OCI-LY7 (cell line): ENCODE data around the gene WDR48. TPM values are rescaled to one million over a fixed set of nuclear protein-coding genes. Genes with fewer than 3 reads are reported as not detected.

Source experiments
- BruUV-seq: library from RNA; stranded (reverse); fragments of 400-500 nt; replicated peaks from 2 replicates; lab custom pipeline; 2021; lab: Mats Ljungman, UMichigan
- CTCF ChIA-PET: fragments of 300-600 bp; sonication (Branson Sonifier 250); formaldehyde crosslinking; loops from one replicate; lab custom pipeline; 2022; ENCODE audit warnings: antibody characterized with exemption; ENCODE audit not compliant: unreplicated experiment; lab: Charles Lee
- POLR2A ChIA-PET: fragments of 300-600 bp; sonication (Branson Sonifier 250); formaldehyde crosslinking; loops from one replicate; lab custom pipeline; 2022; ENCODE audit warnings: antibody characterized with exemption; lab: Charles Lee
- DNase-seq: peaks from one replicate; pipeline ENCODE4 v3.0.0-alpha.2; 2015; ENCODE audit warnings: low spot score
- H2AFZ ChIP-seq: fragments of 200-600 bp; sonication (generic), shearing (Covaris generic); 2 replicates; pipeline ENCODE4 v1.6.1; 2014; ENCODE audit warnings: mild to moderate bottlenecking, antibody characterized with exemption, low read length, moderate library complexity
- H3K27ac ChIP-seq: fragments of 200-600 bp; sonication (generic); 2 replicates; pipeline ENCODE4 v1.5.1; 2014; ENCODE audit warnings: mixed run types, low read depth, mild to moderate bottlenecking, moderate library complexity, low read length, inconsistent platforms; ENCODE audit not compliant: poor library complexity, severe bottlenecking
- H3K36me3 ChIP-seq: fragments of 200-600 bp; sonication (generic); 2 replicates; pipeline ENCODE4 v1.6.1; 2014; ENCODE audit warnings: mild to moderate bottlenecking, antibody characterized with exemption, low read length, moderate library complexity, mixed read lengths; ENCODE audit not compliant: insufficient read depth
- H3K4me1 ChIP-seq: fragments of 200-600 bp; sonication (generic); 2 replicates; pipeline ENCODE4 v1.5.1; 2014; ENCODE audit warnings: mild to moderate bottlenecking, low read length; ENCODE audit not compliant: insufficient read depth, poor library complexity, severe bottlenecking
- H3K4me2 ChIP-seq: fragments of 200-600 bp; sonication (generic); 2 replicates; pipeline ENCODE4 v1.6.1; 2014; ENCODE audit warnings: mild to moderate bottlenecking, low read length
- H3K4me3 ChIP-seq: fragments of 200-600 bp; sonication (generic); 2 replicates; pipeline ENCODE4 v1.5.1; 2014; ENCODE audit warnings: mild to moderate bottlenecking, low read depth, low read length; ENCODE audit not compliant: poor library complexity, severe bottlenecking
- H3K79me2 ChIP-seq: fragments of 200-600 bp; sonication (generic); 2 replicates; pipeline ENCODE4 v1.6.1; 2016; ENCODE audit warnings: low read depth, mild to moderate bottlenecking, low read length, moderate library complexity, mixed read lengths; ENCODE audit not compliant: insufficient read depth
- H3K9me2 ChIP-seq: fragments of 200-600 bp; sonication (generic); 2 replicates; pipeline ENCODE4 v1.6.1; 2016; ENCODE audit warnings: mild to moderate bottlenecking, low read length, mixed read lengths; ENCODE audit not compliant: insufficient read depth
- H3K9me3 ChIP-seq: fragments of 200-600 bp; sonication (generic); 2 replicates; pipeline ENCODE4 v1.6.1; 2014; ENCODE audit warnings: mild to moderate bottlenecking, mixed run types, low read length, mixed read lengths
- H4K20me1 ChIP-seq: fragments of 200-600 bp; sonication (generic); 2 replicates; pipeline ENCODE4 v1.6.1; 2014; ENCODE audit warnings: mild to moderate bottlenecking, antibody characterized with exemption, low read length, moderate library complexity, mixed read lengths; ENCODE audit not compliant: insufficient read depth
- EZH2phosphoT487 ChIP-seq: fragments of 200-600 bp; sonication (generic); IDR thresholded peaks from 2 replicates; pipeline ENCODE4 v1.6.1; 2018; ENCODE audit warnings: low read depth, borderline replicate concordance, mild to moderate bottlenecking, mixed run types, antibody characterized with exemption, low read length, moderate library complexity, mixed read lengths
- intact Hi-C: fragments of 100-400 bp; cut with micrococcal nuclease; formaldehyde crosslinking; loops from one replicate; pipeline ENCODE4 v1.10.0; 2022; ENCODE audit not compliant: unreplicated experiment
- total RNA-seq, 2 experiments: library from RNA; depleted of rRNA in 1 of 2; stranded (reverse); fragments of >200 nt in 1 of 2; shearing (Covaris generic) in 1 of 2; gene quantifications; 2 replicates each; pipeline ENCODE4 v1.2.3, GENCODE V29; 2014 to 2022
- TF ChIP-seq, protein P1 (sequence below): fragments of 200-600 bp; sonication (generic); conservative IDR thresholded peaks from 2 replicates; pipeline ENCODE4 v1.5.1; 2014; ENCODE audit warnings: mild to moderate bottlenecking, antibody characterized with exemption, low read length, moderate library complexity, mixed read lengths

The WDR48 gene
- total RNA-seq, 2 experiments from 2014 or later: 12.3 to 38.4 TPM

DNA sequence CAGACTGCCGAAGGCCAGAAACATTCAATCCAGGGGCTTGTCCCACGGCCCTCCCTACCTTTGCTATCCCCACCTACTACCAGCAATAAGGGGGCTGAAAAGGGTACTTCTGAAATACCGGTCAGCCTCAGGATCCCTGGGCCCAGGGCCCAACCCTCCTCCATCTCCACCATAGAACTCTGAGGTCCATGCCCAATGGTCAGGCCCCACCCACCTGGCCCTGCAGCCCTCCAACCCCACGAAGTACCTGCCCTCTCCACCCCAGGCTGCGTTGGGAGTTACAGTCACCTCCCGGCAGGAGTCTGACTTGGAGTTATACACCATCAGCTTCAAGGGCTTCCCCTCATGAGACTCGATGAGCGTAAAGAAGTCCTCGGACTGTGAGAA lies 48.7 kb downstream of the WDR48 start:
- TF ChIP-seq, protein P1, sequence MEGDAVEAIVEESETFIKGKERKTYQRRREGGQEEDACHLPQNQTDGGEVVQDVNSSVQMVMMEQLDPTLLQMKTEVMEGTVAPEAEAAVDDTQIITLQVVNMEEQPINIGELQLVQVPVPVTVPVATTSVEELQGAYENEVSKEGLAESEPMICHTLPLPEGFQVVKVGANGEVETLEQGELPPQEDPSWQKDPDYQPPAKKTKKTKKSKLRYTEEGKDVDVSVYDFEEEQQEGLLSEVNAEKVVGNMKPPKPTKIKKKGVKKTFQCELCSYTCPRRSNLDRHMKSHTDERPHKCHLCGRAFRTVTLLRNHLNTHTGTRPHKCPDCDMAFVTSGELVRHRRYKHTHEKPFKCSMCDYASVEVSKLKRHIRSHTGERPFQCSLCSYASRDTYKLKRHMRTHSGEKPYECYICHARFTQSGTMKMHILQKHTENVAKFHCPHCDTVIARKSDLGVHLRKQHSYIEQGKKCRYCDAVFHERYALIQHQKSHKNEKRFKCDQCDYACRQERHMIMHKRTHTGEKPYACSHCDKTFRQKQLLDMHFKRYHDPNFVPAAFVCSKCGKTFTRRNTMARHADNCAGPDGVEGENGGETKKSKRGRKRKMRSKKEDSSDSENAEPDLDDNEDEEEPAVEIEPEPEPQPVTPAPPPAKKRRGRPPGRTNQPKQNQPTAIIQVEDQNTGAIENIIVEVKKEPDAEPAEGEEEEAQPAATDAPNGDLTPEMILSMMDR: no peak
- no peak for TF ChIP-seq EZH2phosphoT487
- Histone ChIP-seq H3K9me3 (no peaks in the 10 kb centered on the region), H4K20me1 (no peaks in the 10 kb centered on the region), H3K4me3 (no peak overlapping the region), H3K79me2 (no peaks in the 10 kb centered on the region), H3K36me3 (peaks cover 67% of the 10 kb centered on the region), H3K4me2 (no peak overlapping the region), H2AFZ (no peak overlapping the region), H3K27ac (no peak overlapping the region), H3K9me2 (no peaks in the 10 kb centered on the region), H3K4me1 (peaks cover 38% of the 10 kb centered on the region)
- no peak for DNase-seq
- intact Hi-C loops: loop anchor here (2.0 kb wide), 1 partner anchor 80 kb away; no protein-coding TSS in a partner anchor
- ChIA-PET POLR2A (interaction anchor here (0.6 kb wide), 2 partner anchors 92 to 124 kb away, joined by 3 read pairs; partner anchors contain the start of gene XIRP1), CTCF (no interaction called here)
- BruUV-seq: no TSS peak

DNA sequence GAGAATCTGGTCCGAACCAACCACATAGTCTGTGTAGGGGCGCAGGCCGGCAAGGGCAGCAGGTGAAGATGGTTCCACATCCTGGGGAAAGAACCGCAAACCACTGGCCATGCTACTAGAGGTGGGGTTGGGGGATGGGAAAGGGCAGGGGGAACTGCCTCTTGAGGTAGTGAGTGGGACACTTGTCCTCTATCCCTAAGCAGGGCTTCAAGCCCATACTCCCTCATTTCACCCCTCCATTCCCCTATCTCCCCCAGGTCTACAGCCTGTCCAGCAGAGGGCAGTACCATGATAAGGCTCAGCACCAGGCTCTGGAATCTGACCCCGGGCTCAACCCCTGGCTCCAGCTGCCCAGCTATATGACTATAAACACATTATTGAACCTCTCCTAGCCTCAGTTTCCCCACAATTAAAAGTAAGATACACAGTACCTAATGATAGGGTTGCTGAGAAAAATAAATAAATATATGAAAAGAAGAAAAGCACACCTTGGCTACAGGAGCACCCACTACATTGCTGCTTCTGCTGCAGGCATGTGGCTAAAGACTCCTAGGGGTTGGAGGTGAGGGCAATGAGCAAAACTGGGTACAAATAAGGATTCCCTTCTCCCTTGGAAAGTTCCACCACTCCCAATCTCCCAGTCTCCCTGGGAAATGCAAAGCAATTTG lies 49.3 kb downstream of the WDR48 start:
- Histone ChIP-seq H3K4me1 (peaks cover 45% of the 10 kb centered on the region), H3K79me2 (peaks cover 6% of the 10 kb centered on the region; the same call in 1 of the 2 replicates), H3K36me3 (peaks cover 60% of the 10 kb centered on the region), H3K27ac (peak overlapping the region; percentile 9), H3K9me3 (no peaks in the 10 kb centered on the region), H3K4me3 (no peak overlapping the region), H4K20me1 (no peaks in the 10 kb centered on the region), H3K4me2 (no peak overlapping the region), H2AFZ (no peak overlapping the region), H3K9me2 (no peaks in the 10 kb centered on the region)
- peak; percentile 71 for DNase-seq
- no peak for TF ChIP-seq EZH2phosphoT487
- TF ChIP-seq, protein P1: peak; percentile 89
- BruUV-seq: no TSS peak
- ChIA-PET CTCF (no interaction called here), POLR2A (interaction anchor here (0.6 kb wide), 2 partner anchors 91 to 124 kb away, joined by 3 read pairs; partner anchors contain the start of gene XIRP1)
- intact Hi-C loops: loop anchor here (1.0 to 2.0 kb wide), 2 partner anchors 80 to 187 kb away; no protein-coding TSS in a partner anchor
